Tibial nerve (tissue), 4 donors: ENCODE data around the gene ERO1B. TPM values are rescaled to one million over a fixed set of nuclear protein-coding genes. Genes with fewer than 3 reads are reported as not detected.

ENCODE experiments used
- DNase-seq, 2 donors: peaks; one replicate each; pipeline ENCODE4 v3.0.0-alpha.2; 2019; ENCODE audit warnings: low spot score in 2 of 2
- H3K27ac ChIP-seq, 4 donors: fragments of 200-600 bp; sonication (generic) in 3 of 4; one replicate each; pipeline ENCODE4 v1.5.1; 2017 to 2019; ENCODE audit warnings: mild to moderate bottlenecking in 1 of 4
- H3K27me3 ChIP-seq, 2 donors: fragments of 200-600 bp; sonication (generic) in 1 of 2; one replicate each; pipeline versions ENCODE4 v1.5.1 to v1.6.0; 2017 to 2019
- H3K36me3 ChIP-seq, 3 donors: fragments of 200-600 bp; sonication (generic); one replicate each; pipeline ENCODE4 v1.5.1; 2018 to 2019
- H3K4me1 ChIP-seq, 4 donors: fragments of 200-600 bp; sonication (generic) in 3 of 4; one replicate each; pipeline ENCODE4 v1.5.1; 2017 to 2019
- H3K4me3 ChIP-seq, 4 donors: fragments of 200-600 bp; sonication (generic) in 3 of 4; one replicate each; pipeline ENCODE4 v1.5.1; 2017 to 2019; ENCODE audit warnings: mild to moderate bottlenecking in 1 of 4, moderate library complexity in 1 of 4
- H3K9me3 ChIP-seq, 4 donors: fragments of 200-600 bp; sonication (generic) in 3 of 4; one replicate each; pipeline ENCODE4 v1.5.1; 2017 to 2019
- EP300 ChIP-seq, 2 donors: sonication (generic); formaldehyde crosslinking; IDR thresholded peaks; one replicate each; pipeline ENCODE4 v1.6.1; 2017; ENCODE audit warnings: antibody characterized with exemption in 2 of 2, mild to moderate bottlenecking in 1 of 2
- POLR2A ChIP-seq, 2 donors: fragments of 450-650 bp; IDR thresholded peaks; one replicate each; pipeline ENCODE4 v1.6.1; 2017; ENCODE audit warnings: antibody characterized with exemption in 2 of 2, mild to moderate bottlenecking in 2 of 2, moderate library complexity in 2 of 2
- WGBS, 2 donors: methylation state at CpG; one replicate each; pipeline ENCODE4 v1.1.5; 2018; 5-methylcytosine and 5-hydroxymethylcytosine counted together
- total RNA-seq, 4 donors: library from RNA; depleted of rRNA; stranded (reverse); fragments of >200 nt; gene quantifications; one replicate each; pipeline ENCODE4 v1.1.0, GENCODE V29; 2016
- TF ChIP-seq, protein P1 (sequence below), 5 experiments: fragments of 200-600 bp in 3 of 5; fragments of 450-650 bp in 2 of 5; sonication (generic) in 3 of 5; IDR thresholded peaks; one replicate each; pipeline ENCODE4 v1.5.1; 2016 to 2019; ENCODE audit warnings: antibody characterized with exemption in 5 of 5, mild to moderate bottlenecking in 3 of 5, moderate library complexity in 2 of 5

The ERO1B gene
- total RNA-seq, 4 donors from 2014 or later = 12.9 to 16.6 (median 14.5) TPM

DNA sequence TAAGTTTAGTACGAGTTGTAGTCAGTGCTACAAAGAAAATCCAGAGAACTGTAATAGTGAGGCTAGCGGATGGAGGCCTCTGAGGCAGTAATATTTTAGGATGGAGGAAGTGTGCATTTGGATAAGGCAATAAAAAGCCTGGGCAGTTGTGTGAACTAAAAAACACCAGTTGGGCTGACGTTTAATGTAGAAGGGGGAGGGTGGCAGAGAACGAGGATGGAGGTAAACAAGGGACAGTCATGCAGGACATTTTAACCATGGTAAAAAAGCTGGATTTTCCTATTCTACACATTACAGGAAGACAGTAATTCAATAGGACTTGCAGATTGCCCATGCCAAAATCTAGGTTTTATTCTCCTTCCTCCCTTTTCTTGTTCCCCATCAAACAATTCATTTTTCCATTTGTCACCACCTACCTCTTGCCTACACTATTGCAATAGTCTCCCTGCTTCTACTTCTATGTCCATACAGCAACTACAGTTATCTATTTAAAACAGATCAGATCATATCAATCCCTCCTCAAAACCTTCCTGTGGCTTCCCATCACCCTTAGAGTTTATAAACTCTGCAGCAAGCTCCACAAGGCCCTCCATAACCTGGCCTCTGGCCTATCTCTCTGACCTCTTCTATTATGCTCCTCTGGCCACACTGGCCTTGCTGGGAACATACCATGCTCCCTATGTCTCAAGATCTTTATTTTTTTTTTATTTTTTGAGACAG lies 27.7 kb downstream of the ERO1B start:
- TF ChIP-seq EP300 (IDR thresholded peaks at IDR 0.05) (no peak), POLR2A (IDR thresholded peaks at IDR 0.05) (no peak)
- TF ChIP-seq, protein P1, sequence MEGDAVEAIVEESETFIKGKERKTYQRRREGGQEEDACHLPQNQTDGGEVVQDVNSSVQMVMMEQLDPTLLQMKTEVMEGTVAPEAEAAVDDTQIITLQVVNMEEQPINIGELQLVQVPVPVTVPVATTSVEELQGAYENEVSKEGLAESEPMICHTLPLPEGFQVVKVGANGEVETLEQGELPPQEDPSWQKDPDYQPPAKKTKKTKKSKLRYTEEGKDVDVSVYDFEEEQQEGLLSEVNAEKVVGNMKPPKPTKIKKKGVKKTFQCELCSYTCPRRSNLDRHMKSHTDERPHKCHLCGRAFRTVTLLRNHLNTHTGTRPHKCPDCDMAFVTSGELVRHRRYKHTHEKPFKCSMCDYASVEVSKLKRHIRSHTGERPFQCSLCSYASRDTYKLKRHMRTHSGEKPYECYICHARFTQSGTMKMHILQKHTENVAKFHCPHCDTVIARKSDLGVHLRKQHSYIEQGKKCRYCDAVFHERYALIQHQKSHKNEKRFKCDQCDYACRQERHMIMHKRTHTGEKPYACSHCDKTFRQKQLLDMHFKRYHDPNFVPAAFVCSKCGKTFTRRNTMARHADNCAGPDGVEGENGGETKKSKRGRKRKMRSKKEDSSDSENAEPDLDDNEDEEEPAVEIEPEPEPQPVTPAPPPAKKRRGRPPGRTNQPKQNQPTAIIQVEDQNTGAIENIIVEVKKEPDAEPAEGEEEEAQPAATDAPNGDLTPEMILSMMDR (IDR thresholded peaks at IDR 0.05) = no peak
- no peak for DNase-seq
- Histone ChIP-seq H3K9me3 (peaks cover 0 to 20% (median 7%) of the 10 kb centered on the region in 4 donors), H3K36me3 (peaks cover 0 to 33% (median 0%) of the 10 kb centered on the region in 3 donors), H3K27me3 (no peaks in the 10 kb centered on the region), H3K4me1 (no peaks in the 10 kb centered on the region), H3K27ac (no peak overlapping the region), H3K4me3 (no peak overlapping the region)
- 66 to 76% methylated on average over 4 of the region's 4 CpGs for WGBS, 2 donors

DNA sequence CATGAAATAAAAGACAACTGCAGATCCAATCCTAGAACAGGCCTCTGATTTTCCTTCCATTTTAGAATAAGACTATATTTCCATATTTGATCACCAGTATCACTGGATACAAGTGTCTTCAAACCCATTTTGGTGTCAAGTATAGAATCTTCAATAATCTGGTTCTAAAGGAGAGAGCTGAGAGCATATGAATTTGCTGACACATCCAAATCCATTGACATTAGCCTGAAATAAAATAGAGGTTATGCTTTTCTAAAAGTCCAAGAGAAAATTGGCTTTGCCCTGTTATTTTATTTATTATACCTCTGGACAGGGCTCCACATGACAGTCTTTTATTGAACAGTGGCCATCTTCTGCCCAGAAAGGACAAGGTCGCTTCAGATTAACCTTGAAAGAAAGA lies 28.6 kb downstream of the ERO1B start:
- DNase-seq = no peak
- WGBS, 2 donors = 94 to 97% methylated on average over 1 of the region's 1 CpG
- TF ChIP-seq EP300 (IDR thresholded peaks at IDR 0.05) = no peak
- TF ChIP-seq POLR2A (IDR thresholded peaks at IDR 0.05) = no peak

DNA sequence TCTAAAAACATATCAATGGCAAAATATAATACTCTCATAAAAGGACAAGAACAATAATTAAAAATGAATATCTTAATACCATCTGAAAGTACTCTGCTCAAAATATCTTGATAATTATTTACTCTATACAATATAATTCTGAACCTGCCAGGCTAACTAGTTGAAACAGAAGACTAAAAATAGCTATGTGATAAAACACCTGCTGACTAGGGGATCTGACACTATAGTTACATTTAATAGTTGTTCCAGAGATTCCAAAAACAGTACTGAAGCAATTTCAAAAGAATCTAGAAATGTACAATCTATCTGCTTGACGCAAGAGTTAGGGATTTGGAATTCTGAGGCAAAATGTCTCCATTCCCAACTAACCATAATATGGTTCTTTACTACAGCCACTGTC lies 30.2 kb downstream of the ERO1B start:
- H3K36me3 ChIP-seq = peaks cover 0 to 20% (median 0%) of the 10 kb centered on the region in 3 donors
- H3K27ac ChIP-seq = no peak overlapping the region
- no peak for TF ChIP-seq EP300 (IDR thresholded peaks at IDR 0.05)
- no peak for TF ChIP-seq POLR2A (IDR thresholded peaks at IDR 0.05)
- TF ChIP-seq, protein P1 (IDR thresholded peaks at IDR 0.05) = no peak
- H3K9me3 ChIP-seq = no peaks in the 10 kb centered on the region
- no peaks in the 10 kb centered on the region for H3K4me1 ChIP-seq
- 91 to 92% methylated on average over 1 of the region's 1 CpG for WGBS, 2 donors
- no peaks in the 10 kb centered on the region for H3K27me3 ChIP-seq
- no peak for DNase-seq
- no peak overlapping the region for H3K4me3 ChIP-seq

More for the DNA sequence above, 28.6 kb downstream of the ERO1B start:
- Histone ChIP-seq H3K4me3 (no peak overlapping the region), H3K4me1 (no peaks in the 10 kb centered on the region), H3K36me3 (peaks cover 0 to 27% (median 0%) of the 10 kb centered on the region in 3 donors), H3K27me3 (no peaks in the 10 kb centered on the region), H3K27ac (no peak overlapping the region), H3K9me3 (peaks cover 0 to 11% (median 5%) of the 10 kb centered on the region in 4 donors)

DNA sequence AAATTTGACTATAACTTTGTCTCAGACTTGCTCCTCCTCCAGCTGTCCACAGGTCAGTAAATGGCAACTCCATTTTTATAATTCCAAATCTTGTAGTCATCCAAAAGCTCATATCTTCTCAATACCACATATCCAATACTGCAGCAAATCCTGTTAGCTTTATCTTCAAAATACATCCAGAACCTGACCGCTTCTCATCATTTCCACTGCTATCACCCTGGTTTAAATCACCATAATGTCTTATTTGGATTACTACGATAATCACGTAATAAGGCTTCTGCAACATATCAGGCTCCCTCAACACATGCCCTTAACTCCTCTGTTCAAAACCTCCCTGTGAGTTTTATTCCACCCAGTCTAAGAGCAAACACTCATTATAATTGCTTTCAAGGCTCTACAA lies 34.5 kb downstream of the ERO1B start:
- Histone ChIP-seq H3K36me3 (peaks cover 0 to 12% (median 0%) of the 10 kb centered on the region in 3 donors), H3K27ac (no peak overlapping the region), H3K4me1 (no peaks in the 10 kb centered on the region), H3K27me3 (no peaks in the 10 kb centered on the region), H3K4me3 (no peak overlapping the region), H3K9me3 (no peaks in the 10 kb centered on the region)
- DNase-seq = no peak
- 98 to 100% methylated on average over 3 of the region's 3 CpGs for WGBS, 2 donors
- TF ChIP-seq, protein P1 (IDR thresholded peaks at IDR 0.05) = no peak
- TF ChIP-seq POLR2A (IDR thresholded peaks at IDR 0.05) (no peak), EP300 (IDR thresholded peaks at IDR 0.05) (no peak)

DNA sequence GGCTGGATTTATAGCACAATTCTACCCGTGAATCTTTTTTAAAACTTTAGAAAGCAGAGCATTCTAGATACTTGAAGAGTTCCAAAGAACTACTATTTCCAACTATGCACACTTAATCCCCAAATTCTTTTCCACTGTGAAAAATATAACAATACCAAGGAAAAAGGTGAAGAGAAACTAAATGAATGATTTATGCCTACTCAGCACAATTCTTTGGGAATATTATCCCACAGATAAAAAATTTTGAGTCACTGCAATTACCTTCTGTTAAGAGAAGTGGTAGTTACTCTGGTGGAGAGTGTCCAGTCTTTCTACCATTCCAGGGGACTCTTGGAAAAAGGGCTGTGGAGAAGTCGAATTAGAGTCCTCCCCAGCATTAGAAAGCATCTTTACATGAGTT lies 39.2 kb downstream of the ERO1B start:
- no peak overlapping the region for H3K4me3 ChIP-seq

More for the DNA sequence above, 39.2 kb downstream of the ERO1B start:
- H3K9me3 ChIP-seq = no peaks in the 10 kb centered on the region
- H3K27ac ChIP-seq = no peak overlapping the region
- DNase-seq = no peak
- no peaks in the 10 kb centered on the region for H3K4me1 ChIP-seq
- H3K27me3 ChIP-seq = no peaks in the 10 kb centered on the region
- H3K36me3 ChIP-seq = peaks cover 0 to 10% (median 0%) of the 10 kb centered on the region in 3 donors
- WGBS, 2 donors = 86 to 92% methylated on average over 2 of the region's 2 CpGs
- TF ChIP-seq, protein P1 (IDR thresholded peaks at IDR 0.05) = no peak
- TF ChIP-seq POLR2A (IDR thresholded peaks at IDR 0.05) (no peak), EP300 (IDR thresholded peaks at IDR 0.05) (no peak)
